ENCODE results near the gene IER5L.

Gene IER5L

DNA sequence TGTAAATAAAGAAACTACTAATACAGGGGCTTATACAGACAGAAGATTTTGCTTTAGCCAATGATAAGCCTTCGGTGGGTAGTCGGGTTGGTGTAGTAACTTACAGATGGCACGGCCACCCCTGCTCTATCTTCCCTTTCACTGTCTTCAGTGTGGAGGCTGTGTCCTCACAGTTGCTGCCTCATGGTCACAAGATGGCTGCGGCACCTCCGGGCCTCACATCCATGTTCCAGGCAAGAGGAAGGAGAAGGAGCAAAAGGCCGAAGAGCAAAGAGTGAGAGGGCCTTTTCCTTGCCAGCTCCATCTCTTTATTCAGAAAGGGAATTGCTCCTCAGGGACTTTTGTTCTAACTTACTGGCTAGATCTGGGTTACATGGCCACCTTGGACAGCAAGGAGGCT, 22.2 kb upstream of the IER5L start (continued):
- TF ChIP-seq, protein P1, sequence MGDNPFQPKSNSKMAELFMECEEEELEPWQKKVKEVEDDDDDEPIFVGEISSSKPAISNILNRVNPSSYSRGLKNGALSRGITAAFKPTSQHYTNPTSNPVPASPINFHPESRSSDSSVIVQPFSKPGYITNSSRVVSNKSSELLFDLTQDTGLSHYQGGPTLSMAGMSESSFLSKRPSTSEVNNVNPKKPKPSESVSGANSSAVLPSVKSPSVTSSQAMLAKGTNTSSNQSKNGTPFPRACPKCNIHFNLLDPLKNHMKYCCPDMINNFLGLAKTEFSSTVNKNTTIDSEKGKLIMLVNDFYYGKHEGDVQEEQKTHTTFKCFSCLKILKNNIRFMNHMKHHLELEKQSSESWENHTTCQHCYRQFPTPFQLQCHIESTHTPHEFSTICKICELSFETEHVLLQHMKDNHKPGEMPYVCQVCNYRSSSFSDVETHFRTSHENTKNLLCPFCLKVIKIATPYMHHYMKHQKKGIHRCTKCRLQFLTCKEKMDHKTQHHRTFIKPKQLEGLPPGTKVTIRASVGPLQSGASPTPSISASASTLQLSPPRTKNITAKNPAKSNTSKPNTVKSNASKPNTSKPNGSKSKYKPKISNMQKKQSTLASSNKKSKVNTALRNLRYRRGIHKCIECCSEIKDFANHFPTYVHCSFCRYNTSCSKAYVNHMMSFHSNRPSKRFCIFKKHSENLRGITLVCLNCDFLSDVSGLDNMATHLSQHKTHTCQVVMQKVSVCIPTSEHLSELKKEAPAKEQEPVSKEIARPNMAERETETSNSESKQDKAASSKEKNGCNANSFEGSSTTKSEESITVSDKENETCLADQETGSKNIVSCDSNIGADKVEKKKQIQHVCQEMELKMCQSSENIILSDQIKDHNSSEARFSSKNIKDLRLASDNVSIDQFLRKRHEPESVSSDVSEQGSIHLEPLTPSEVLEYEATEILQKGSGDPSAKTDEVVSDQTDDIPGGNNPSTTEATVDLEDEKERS (tag by site-specific recombination; IDR thresholded peaks at IDR 0.05): peak; percentile 95
- TF ChIP-seq, protein P2, sequence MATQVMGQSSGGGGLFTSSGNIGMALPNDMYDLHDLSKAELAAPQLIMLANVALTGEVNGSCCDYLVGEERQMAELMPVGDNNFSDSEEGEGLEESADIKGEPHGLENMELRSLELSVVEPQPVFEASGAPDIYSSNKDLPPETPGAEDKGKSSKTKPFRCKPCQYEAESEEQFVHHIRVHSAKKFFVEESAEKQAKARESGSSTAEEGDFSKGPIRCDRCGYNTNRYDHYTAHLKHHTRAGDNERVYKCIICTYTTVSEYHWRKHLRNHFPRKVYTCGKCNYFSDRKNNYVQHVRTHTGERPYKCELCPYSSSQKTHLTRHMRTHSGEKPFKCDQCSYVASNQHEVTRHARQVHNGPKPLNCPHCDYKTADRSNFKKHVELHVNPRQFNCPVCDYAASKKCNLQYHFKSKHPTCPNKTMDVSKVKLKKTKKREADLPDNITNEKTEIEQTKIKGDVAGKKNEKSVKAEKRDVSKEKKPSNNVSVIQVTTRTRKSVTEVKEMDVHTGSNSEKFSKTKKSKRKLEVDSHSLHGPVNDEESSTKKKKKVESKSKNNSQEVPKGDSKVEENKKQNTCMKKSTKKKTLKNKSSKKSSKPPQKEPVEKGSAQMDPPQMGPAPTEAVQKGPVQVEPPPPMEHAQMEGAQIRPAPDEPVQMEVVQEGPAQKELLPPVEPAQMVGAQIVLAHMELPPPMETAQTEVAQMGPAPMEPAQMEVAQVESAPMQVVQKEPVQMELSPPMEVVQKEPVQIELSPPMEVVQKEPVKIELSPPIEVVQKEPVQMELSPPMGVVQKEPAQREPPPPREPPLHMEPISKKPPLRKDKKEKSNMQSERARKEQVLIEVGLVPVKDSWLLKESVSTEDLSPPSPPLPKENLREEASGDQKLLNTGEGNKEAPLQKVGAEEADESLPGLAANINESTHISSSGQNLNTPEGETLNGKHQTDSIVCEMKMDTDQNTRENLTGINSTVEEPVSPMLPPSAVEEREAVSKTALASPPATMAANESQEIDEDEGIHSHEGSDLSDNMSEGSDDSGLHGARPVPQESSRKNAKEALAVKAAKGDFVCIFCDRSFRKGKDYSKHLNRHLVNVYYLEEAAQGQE (tag by site-specific recombination; IDR thresholded peaks at IDR 0.05): 0 out of 2 replicates have a peak, but pooled peaks have one; percentile 23

DNA sequence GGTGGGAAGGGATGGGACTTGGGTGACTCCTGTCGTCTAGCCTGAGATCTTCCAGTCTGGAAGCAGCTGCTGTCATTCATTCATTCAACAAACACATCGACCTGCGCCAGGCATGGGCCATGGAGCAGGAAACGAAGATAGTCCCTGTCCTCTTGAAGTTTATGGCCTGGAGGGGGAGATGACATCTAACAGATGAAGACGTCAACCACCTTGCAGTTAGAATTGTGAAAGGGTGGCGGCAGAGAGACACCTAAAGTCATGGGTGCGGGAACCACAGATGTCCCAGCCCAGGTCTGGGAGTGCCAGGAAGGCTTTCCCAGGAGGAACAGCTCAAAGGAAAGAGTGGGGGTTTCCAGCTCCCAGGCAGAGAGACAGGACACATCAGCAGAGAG, 21.0 kb upstream of the IER5L start:
- H3K4me1 ChIP-seq (ENCODE audit: control insufficient read depth, insufficient read depth, low read length): no peaks in the 10 kb centered on the region
- H3K27ac ChIP-seq (ENCODE audit: extremely low read depth, low read depth, low read length): no peak overlapping the region
- ChIA-PET POLR2A (interaction anchor here (1.5 kb wide), 1 partner anchor 21 kb away, joined by 7 read pairs; the partner anchor contains the start of gene IER5L), CTCF (interaction anchor here (0.7 kb wide), 1 partner anchor 56 kb away, joined by 5 read pairs; no protein-coding TSS in a partner anchor)
- no peak overlapping the region for H3K4me3 ChIP-seq (ENCODE audit: low read depth, low read length)
- H3K9me3 ChIP-seq (ENCODE audit: control insufficient read depth, insufficient read depth, low read depth, low read length): no peaks in the 10 kb centered on the region
- no peak for TF ChIP-seq ZNF670 (tag by site-specific recombination; IDR thresholded peaks at IDR 0.05; ENCODE audit: low read depth)
- TF ChIP-seq, protein P3, sequence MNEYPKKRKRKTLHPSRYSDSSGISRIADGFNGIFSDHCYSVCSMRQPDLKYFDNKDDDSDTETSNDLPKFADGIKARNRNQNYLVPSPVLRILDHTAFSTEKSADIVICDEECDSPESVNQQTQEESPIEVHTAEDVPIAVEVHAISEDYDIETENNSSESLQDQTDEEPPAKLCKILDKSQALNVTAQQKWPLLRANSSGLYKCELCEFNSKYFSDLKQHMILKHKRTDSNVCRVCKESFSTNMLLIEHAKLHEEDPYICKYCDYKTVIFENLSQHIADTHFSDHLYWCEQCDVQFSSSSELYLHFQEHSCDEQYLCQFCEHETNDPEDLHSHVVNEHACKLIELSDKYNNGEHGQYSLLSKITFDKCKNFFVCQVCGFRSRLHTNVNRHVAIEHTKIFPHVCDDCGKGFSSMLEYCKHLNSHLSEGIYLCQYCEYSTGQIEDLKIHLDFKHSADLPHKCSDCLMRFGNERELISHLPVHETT (tag by site-specific recombination; IDR thresholded peaks at IDR 0.05): no peak
- TF ChIP-seq ZNF416 (tag by site-specific recombination; IDR thresholded peaks at IDR 0.05): no peak
- TF ChIP-seq ZNF530 (tag by site-specific recombination; IDR thresholded peaks at IDR 0.05; ENCODE audit: low read depth): no peak
- TF ChIP-seq KLF9 (tag by site-specific recombination; IDR thresholded peaks at IDR 0.05; ENCODE audit: low read depth): no peak
- no peak for TF ChIP-seq ZNF549 (tag by site-specific recombination; IDR thresholded peaks at IDR 0.05)
- no peaks in the 10 kb centered on the region for H3K36me3 ChIP-seq (ENCODE audit: control insufficient read depth in 2 of 2, insufficient read depth in 1 of 2, low read length in 2 of 2)

DNA sequence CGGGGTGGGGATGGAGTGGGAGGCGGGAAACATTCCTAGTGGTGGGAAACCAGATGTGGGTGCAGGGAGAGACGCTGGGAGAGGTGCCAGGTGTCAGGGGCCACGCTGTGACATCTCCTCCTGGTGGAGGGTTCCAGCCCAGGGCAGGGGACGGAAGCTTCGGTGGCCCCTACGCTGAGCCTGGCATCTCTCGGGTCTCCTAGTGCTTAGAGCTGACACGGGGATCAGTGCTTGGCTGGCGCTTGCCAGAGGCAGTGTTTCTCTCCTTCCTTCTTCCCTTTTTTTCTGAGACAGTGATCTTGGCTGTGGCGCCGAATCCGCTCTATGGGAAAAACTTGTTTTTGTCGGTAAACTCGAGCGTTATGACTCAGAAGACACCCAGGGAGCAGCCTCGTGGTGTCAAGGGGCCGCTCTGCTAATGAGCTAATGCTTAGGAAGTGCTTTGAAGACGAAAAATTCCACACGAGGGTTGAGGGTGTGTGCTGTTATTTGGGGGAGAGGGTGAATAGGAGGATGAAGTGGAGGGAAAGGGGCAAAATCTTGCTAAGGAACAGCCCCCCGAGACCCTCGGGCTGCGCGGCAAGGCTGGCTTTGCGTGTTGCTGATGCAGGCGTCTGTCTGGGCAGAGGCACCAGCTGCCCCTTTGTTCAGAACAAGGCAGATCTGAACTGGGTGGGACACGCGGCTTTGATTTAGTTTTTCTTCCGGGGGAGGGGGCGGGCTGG, 20.4 kb upstream of the IER5L start:
- no peaks in the 10 kb centered on the region for H3K9me3 ChIP-seq (ENCODE audit: control insufficient read depth, insufficient read depth, low read depth, low read length)
- CTCF ChIA-PET: interaction anchor here (0.6 to 0.7 kb wide), 2 partner anchors 56 to 586 kb away, joined by 5 read pairs; no protein-coding TSS in a partner anchor
- H3K27ac ChIP-seq (ENCODE audit: extremely low read depth, low read depth, low read length): no peak overlapping the region
- H3K4me1 ChIP-seq (ENCODE audit: control insufficient read depth, insufficient read depth, low read length): no peaks in the 10 kb centered on the region
- POLR2A ChIA-PET: interaction anchor here (1.5 kb wide), 1 partner anchor 21 kb away, joined by 7 read pairs; the partner anchor contains the start of gene IER5L
- no peak for TF ChIP-seq KLF1 (tag by site-specific recombination; IDR thresholded peaks at IDR 0.05)
- TF ChIP-seq, protein P4, sequence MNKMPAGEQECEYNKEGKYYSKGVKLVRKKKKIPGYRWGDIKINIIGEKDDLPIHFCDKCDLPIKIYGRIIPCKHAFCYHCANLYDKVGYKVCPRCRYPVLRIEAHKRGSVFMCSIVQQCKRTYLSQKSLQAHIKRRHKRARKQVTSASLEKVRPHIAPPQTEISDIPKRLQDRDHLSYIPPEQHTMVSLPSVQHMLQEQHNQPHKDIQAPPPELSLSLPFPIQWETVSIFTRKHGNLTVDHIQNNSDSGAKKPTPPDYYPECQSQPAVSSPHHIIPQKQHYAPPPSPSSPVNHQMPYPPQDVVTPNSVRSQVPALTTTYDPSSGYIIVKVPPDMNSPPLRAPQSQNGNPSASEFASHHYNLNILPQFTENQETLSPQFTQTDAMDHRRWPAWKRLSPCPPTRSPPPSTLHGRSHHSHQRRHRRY (tag by site-specific recombination; IDR thresholded peaks at IDR 0.05): no peak
- 0 out of 2 replicates have a peak, but pooled peaks have one; percentile 12 for TF ChIP-seq ZFHX2 (tag by site-specific recombination; conservative IDR thresholded peaks at IDR 0.05)
- no peaks in the 10 kb centered on the region for H3K36me3 ChIP-seq (ENCODE audit: control insufficient read depth in 2 of 2, insufficient read depth in 1 of 2, low read length in 2 of 2)
- no peak overlapping the region for H3K4me3 ChIP-seq (ENCODE audit: low read depth, low read length)
